Pancreas (tissue), 10 donors: ENCODE results near the gene IFNA1. TPM values are rescaled to one million over a fixed set of nuclear protein-coding genes. Genes with fewer than 3 reads are reported as not detected.

Experiments used
- ATAC-seq, 4 donors: fragments of 200-7000 bp; cut with Tn5 transposase; one replicate each; pipeline versions ENCODE4 v1.8.0 to v1.9.1; 2020; ENCODE audit warnings: mild to moderate bottlenecking in 4 of 4, moderate library complexity in 4 of 4
- DNase-seq, 6 donors: peaks; one replicate each; pipeline ENCODE4 v3.0.0-alpha.2; 2020
- FAIRE-seq: peaks from 2 replicates; lab custom pipeline; 2012; peaks lifted over from hg19 to GRCh38; lab: Jason Lieb, UNC
- H3K27ac ChIP-seq, 4 donors: fragments of 200-600 bp; sonication (generic); 1 replicate in 3 of 4; 2 replicates in 1 of 4; pipeline versions ENCODE4 v1.5.0 to v1.8.0; 2020
- H3K27me3 ChIP-seq, 4 donors: fragments of 200-600 bp; one replicate each; pipeline ENCODE4 v1.8.0; 2021
- H3K36me3 ChIP-seq, 3 donors: fragments of 200-600 bp; sonication (generic) in 1 of 3; one replicate each; pipeline versions ENCODE4 v1.5.0 to v1.8.0; 2020 to 2021
- H3K4me1 ChIP-seq, 3 donors: fragments of 200-600 bp; one replicate each; pipeline ENCODE4 v1.8.0; 2021
- H3K4me3 ChIP-seq, 4 donors: fragments of 200-600 bp; sonication (generic) in 2 of 4; one replicate each; pipeline versions ENCODE4 v1.5.0 to v1.8.0; 2020 to 2021
- H3K9me3 ChIP-seq, 4 donors: fragments of 200-600 bp; one replicate each; pipeline ENCODE4 v1.8.0; 2021
- WGBS, 2 donors: extraction: QIAGEN DNeasy Blood & Tissue Kit; methylation state at CpG; one replicate each; pipeline ENCODE4 v1.1.7; 2013; 5-methylcytosine and 5-hydroxymethylcytosine counted together
- intact Hi-C, 3 donors: fragments of 100-400 bp; cut with DNase I; formaldehyde crosslinking; loops; one replicate each; pipeline versions ENCODE4 v1.11.1 to v1.14.2; 2022
- polyA plus RNA-seq, 2 donors: library from polyadenylated mRNA; stranded (reverse); fragments of 200-250 nt; gene quantifications; one replicate each; pipeline ENCODE4 v1.2.3, GENCODE V29; 2013
- total RNA-seq, 6 donors: library from RNA; stranded (reverse); fragmentation: NEBNext Ultra II Directional in 4 of 6; extraction: Animal tissue kit (Norgen Biotek cat#: 25700) in 4 of 6; gene quantifications; one replicate each; pipeline versions ENCODE4 v1.2.1 to v1.2.4, GENCODE V29; 2021 to 2023
- TF ChIP-seq, protein P1 (sequence below), 4 donors: fragments of 200-600 bp; sonication (generic) in 3 of 4; IDR thresholded peaks; one replicate each; pipeline versions ENCODE4 v1.5.0 to v1.8.0; 2021; ENCODE audit warnings: antibody characterized with exemption in 4 of 4
- donor health status: healthy with polysubstance abuse.
- donor health status: DM: no; HTN: no; CAD: no; lungs with moderate emphysema.
- donor health status: DM: no; HTN: no; CAD: no.
- donor health status: control.
- donor health status: control.
- donor health status: Bipolar disorder and iron deficiency.
- donor health status: DM: yes; HTN: yes; CAD: no.
- donor health status: DM: no; HTN: no; CAD: no.
- donor health status: DM: no; HTN: no; CAD: no.
- donor health status: DM: yes; HTN: yes; CAD: no.

IFNA1 gene
- total and polyA plus RNA-seq, 8 donors = not detected

DNA sequence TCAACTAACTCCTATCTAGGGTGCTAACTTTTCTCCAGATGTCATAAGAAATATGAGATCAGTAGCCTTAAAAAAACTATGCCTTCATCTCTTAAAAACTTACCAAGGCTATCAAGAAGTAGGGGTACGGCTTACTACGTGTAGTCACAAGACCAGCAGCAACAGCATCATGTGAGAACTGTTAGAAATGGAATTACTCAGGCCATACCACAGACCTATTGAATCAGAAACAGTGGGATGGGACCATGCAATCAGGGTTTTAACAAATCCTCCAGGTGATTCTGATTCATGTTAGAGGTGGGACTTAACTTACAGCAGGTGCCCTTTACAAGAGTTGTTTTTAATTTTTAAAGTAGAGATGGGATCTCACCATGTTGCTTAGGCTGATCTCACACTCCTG is 37.2 kb downstream of the IFNA1 start:
- no peak for FAIRE-seq
- H3K4me1 ChIP-seq = no peaks in the 10 kb centered on the region
- no peak overlapping the region for H3K27ac ChIP-seq
- H3K27me3 ChIP-seq = no peaks in the 10 kb centered on the region
- no peak for ATAC-seq
- no peaks in the 10 kb centered on the region for H3K9me3 ChIP-seq
- intact Hi-C loops = no loop called here
- WGBS, 2 donors = 58 to 68% methylated on average over 2 of the region's 2 CpGs
- H3K4me3 ChIP-seq = no peak overlapping the region
- TF ChIP-seq, protein P1, sequence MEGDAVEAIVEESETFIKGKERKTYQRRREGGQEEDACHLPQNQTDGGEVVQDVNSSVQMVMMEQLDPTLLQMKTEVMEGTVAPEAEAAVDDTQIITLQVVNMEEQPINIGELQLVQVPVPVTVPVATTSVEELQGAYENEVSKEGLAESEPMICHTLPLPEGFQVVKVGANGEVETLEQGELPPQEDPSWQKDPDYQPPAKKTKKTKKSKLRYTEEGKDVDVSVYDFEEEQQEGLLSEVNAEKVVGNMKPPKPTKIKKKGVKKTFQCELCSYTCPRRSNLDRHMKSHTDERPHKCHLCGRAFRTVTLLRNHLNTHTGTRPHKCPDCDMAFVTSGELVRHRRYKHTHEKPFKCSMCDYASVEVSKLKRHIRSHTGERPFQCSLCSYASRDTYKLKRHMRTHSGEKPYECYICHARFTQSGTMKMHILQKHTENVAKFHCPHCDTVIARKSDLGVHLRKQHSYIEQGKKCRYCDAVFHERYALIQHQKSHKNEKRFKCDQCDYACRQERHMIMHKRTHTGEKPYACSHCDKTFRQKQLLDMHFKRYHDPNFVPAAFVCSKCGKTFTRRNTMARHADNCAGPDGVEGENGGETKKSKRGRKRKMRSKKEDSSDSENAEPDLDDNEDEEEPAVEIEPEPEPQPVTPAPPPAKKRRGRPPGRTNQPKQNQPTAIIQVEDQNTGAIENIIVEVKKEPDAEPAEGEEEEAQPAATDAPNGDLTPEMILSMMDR (IDR thresholded peaks at IDR 0.05) = no peak
- no peak for DNase-seq
- H3K36me3 ChIP-seq = no peaks in the 10 kb centered on the region

DNA sequence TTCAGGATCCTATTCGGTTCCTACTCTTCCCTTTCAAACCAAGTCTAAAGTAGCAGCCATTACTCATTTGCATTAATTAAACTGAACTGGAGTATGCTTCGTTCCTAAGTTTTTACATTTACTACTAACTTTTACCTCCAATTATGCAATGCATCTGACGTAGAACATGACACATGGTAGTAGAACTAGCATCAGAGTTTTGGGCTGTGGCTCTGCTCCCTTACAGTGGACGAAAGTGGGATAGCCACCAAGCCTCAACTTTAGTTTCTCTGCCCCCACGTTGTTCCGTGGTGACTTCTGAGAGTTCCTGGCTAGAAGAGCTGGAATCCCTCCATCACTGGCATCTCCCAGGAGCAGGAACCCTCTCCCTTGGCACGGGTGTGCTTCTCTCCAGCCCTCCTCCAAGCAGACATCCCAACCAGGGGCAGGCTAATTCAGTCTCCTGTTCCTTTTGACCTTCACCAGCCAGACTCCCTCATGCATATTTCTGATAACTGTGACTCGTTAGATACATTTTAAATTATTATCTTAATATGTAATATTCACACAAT is 39.0 kb downstream of the IFNA1 start:
- DNase-seq (no peak), FAIRE-seq (no peak), ATAC-seq (no peak)
- H3K4me1 ChIP-seq = no peaks in the 10 kb centered on the region
- H3K9me3 ChIP-seq = no peaks in the 10 kb centered on the region
- intact Hi-C loops = no loop called here
- no peaks in the 10 kb centered on the region for H3K27me3 ChIP-seq
- H3K36me3 ChIP-seq = no peaks in the 10 kb centered on the region
- no peak overlapping the region for H3K4me3 ChIP-seq
- TF ChIP-seq, protein P1 (IDR thresholded peaks at IDR 0.05) = no peak
- 44 to 59% methylated on average over 8 of the region's 8 CpGs for WGBS, 2 donors
- H3K27ac ChIP-seq = no peak overlapping the region

DNA sequence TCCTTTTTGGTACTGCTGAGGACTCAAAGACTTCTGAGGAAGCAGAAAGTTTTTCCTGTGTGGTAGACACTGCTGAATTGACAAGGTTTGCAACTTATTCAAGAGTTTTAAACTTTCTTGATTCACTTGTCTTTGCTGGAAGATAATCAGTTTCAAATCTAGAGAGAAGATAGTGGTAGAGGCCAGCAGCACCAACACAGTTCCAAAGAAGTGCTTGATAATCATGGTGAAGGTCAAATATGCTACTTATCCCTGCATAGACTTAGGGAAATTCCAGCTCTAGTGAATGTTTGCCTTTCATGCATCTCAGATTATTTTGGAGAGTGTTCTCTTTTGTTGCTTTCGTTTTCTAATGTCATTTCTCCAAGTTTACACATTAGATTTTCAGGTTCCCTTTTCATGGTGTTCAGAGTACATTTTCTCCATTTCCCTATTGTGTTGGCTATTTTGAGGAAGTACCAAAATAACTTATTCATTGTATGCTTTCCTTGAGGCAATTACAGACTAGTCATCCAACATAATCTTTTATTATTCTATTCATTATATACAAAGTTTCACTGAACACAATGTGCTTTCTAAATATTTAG is 41.3 kb downstream of the IFNA1 start:
- TF ChIP-seq, protein P1 (IDR thresholded peaks at IDR 0.05) = no peak
- Histone ChIP-seq H3K27ac (no peak overlapping the region), H3K4me1 (no peaks in the 10 kb centered on the region), H3K36me3 (no peaks in the 10 kb centered on the region), H3K9me3 (no peaks in the 10 kb centered on the region), H3K4me3 (no peak overlapping the region), H3K27me3 (no peaks in the 10 kb centered on the region)
- ATAC-seq = peak in 1 of 4 donors; percentile 57
- 9 to 11% methylated on average over 1 of the region's 1 CpG for WGBS, 2 donors
- intact Hi-C loops = no loop called here
- no peak for DNase-seq
- no peak for FAIRE-seq

DNA sequence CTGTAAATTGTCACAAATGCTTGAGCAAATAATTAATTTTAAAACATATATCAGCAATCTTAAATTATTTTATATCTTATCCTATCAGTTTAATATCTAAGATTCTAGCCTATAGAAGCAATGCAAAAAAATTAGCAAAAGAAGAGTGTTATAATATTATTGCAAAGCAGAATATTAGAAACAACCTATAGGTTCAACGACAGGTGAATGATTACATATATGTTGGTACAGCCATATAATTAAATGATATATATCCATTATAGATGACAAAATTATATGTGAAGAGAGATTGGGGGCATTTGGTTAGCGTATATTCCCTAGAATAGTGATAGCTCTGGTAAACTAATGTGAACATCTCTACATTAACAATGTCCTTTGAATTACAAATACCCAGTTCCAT is 42.0 kb downstream of the IFNA1 start, which contains the start of gene IFNE:
IFNE (minus strand) TSS at position 101 of the 400 bp plus-strand sequence. CDS start 619 bp downstream, outside the sequence.
- no peak for DNase-seq
- Histone ChIP-seq H3K9me3 (no peaks in the 10 kb centered on the region), H3K4me3 (no peak within 1 kb of the TSS), H3K27ac (no peak within 1 kb of the TSS), H3K4me1 (no peaks in the 10 kb centered on the region), H3K36me3 (no peaks in the 10 kb centered on the region), H3K27me3 (no peaks in the 10 kb centered on the region)
- FAIRE-seq = no peak
- TF ChIP-seq, protein P1 (IDR thresholded peaks at IDR 0.05) = no peak
- ATAC-seq = no peak
- intact Hi-C loops = no loop called here
- 67 to 86% methylated on average over 2 of the region's 2 CpGs for WGBS, 2 donors

Other genes with a start within 250 kb of the IFNA1 start
- gene IFNA7, start 238.2 kb upstream of the IFNA1 start, total RNA-seq = not detected
- not detected for gene IFNA7, start 238.2 kb upstream of the IFNA1 start, polyA plus RNA-seq
- gene IFNA10, start 233.3 kb upstream of the IFNA1 start, total RNA-seq = not detected
- not detected for gene IFNA10, start 233.3 kb upstream of the IFNA1 start, polyA plus RNA-seq
- not detected for gene IFNA16, start 223.1 kb upstream of the IFNA1 start, total RNA-seq
- gene IFNA16, start 223.1 kb upstream of the IFNA1 start, polyA plus RNA-seq = not detected
- not detected for gene IFNA17, start 212.2 kb upstream of the IFNA1 start, total RNA-seq
- gene IFNA17, start 212.2 kb upstream of the IFNA1 start, polyA plus RNA-seq = not detected
- not detected for gene IFNA14, start 200.4 kb upstream of the IFNA1 start, total RNA-seq
- not detected for gene IFNA14, start 200.4 kb upstream of the IFNA1 start, polyA plus RNA-seq
- not detected for gene IFNA5, start 135.1 kb upstream of the IFNA1 start, total RNA-seq
- gene IFNA5, start 135.1 kb upstream of the IFNA1 start, polyA plus RNA-seq = not detected
- gene KLHL9, start 105.0 kb upstream of the IFNA1 start, total RNA-seq = 10 to 100 TPM in 2 of 6 donors, 1 to 10 TPM in 4; 5.4 to 14.8 (median 7.3) TPM
- gene KLHL9, start 105.0 kb upstream of the IFNA1 start, polyA plus RNA-seq = 1 to 10 TPM; 3.2 to 7.8 TPM
- not detected for gene IFNA6, start 89.6 kb upstream of the IFNA1 start, total RNA-seq
- gene IFNA6, start 89.6 kb upstream of the IFNA1 start, polyA plus RNA-seq = not detected
- not detected for gene IFNA13, start 72.4 kb upstream of the IFNA1 start, total RNA-seq
- under 1 TPM in 1 of 2 donors, not detected in 1; 0.07 TPM for gene IFNA13, start 72.4 kb upstream of the IFNA1 start, polyA plus RNA-seq
- not detected for gene IFNA2, start 55.0 kb upstream of the IFNA1 start, total RNA-seq
- not detected for gene IFNA2, start 55.0 kb upstream of the IFNA1 start, polyA plus RNA-seq
- gene IFNA8, start 31.3 kb upstream of the IFNA1 start, total RNA-seq = not detected
- not detected for gene IFNA8, start 31.3 kb upstream of the IFNA1 start, polyA plus RNA-seq
- not detected for gene IFNE, start 41.9 kb downstream of the IFNA1 start, total RNA-seq
- under 1 TPM in 1 of 2 donors, not detected in 1; 0.12 TPM for gene IFNE, start 41.9 kb downstream of the IFNA1 start, polyA plus RNA-seq